ENCODE measurements around the gene DNAH5.

DNA sequence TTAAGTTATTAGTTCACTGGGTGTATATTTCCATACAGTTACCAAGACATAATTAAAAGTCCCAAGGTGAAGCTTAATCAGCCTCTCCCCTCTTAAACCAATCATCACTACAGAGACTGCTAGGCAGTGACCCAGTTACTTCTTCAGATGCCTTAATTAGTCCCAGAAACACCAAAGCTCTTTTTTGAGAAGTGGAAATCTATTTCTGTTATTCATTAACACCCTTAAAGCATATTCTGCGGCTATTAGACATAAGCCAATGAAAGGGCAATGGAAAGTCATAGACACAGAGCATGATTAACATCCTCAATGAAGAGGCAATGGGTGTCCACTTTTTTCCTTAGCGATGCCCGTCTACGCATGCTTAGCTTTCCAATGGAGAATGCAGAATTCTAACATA lies 48.3 kb upstream of the DNAH5 start:
- TF ChIP-seq, protein P1, sequence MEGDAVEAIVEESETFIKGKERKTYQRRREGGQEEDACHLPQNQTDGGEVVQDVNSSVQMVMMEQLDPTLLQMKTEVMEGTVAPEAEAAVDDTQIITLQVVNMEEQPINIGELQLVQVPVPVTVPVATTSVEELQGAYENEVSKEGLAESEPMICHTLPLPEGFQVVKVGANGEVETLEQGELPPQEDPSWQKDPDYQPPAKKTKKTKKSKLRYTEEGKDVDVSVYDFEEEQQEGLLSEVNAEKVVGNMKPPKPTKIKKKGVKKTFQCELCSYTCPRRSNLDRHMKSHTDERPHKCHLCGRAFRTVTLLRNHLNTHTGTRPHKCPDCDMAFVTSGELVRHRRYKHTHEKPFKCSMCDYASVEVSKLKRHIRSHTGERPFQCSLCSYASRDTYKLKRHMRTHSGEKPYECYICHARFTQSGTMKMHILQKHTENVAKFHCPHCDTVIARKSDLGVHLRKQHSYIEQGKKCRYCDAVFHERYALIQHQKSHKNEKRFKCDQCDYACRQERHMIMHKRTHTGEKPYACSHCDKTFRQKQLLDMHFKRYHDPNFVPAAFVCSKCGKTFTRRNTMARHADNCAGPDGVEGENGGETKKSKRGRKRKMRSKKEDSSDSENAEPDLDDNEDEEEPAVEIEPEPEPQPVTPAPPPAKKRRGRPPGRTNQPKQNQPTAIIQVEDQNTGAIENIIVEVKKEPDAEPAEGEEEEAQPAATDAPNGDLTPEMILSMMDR (IDR thresholded peaks at IDR 0.05): no peak
- TF ChIP-seq POLR2AphosphoS5 (IDR thresholded peaks at IDR 0.05): no peak
